A549 (cell line): ENCODE results near the gene G6PC2. TPM values are rescaled to one million over a fixed set of nuclear protein-coding genes. Genes with fewer than 3 reads are reported as not detected.

Experiments
- ATAC-seq, 2 experiments: fragments of 200-7000 bp in 1 of 2; fragments of >200 bp in 1 of 2; cut with Nextera tagmentation in 1 of 2; cut with Tn5 transposase in 1 of 2; 3 replicates each; pipeline versions ENCODE4 v1.8.0 to v1.9.1; 2018 to 2020; ENCODE audit warnings: mild to moderate bottlenecking in 1 of 2, moderate library complexity in 1 of 2
- CTCF ChIA-PET: fragments of 300-600 bp; sonication (Branson Sonifier 250); formaldehyde crosslinking; extraction: SDS; loops from one replicate; lab custom pipeline; 2021; ENCODE audit warnings: antibody characterized with exemption, inconsistent platforms; lab: Yijun Ruan, JAX
- POLR2A ChIA-PET: fragments of 350-600 bp; formaldehyde crosslinking; extraction: SDS; loops from one replicate; lab custom pipeline; 2021; ENCODE audit warnings: antibody characterized with exemption, inconsistent platforms; lab: Yijun Ruan, JAX
- DNase-seq, 2 experiments: peaks; one replicate each; pipeline versions ENCODE4 v3.0.0 to v3.0.0-alpha.2; 2011 to 2016; ENCODE audit warnings: low read depth in 1 of 2, low spot score in 1 of 2
- FAIRE-seq: peaks from 2 replicates; lab custom pipeline; 2011; peaks lifted over from hg19 to GRCh38; lab: Jason Lieb, UNC
- H3K27ac ChIP-seq, 2 experiments: fragments of >200 bp; sonication (Bioruptor Twin); formaldehyde crosslinking; 3 replicates each; pipeline ENCODE4 v1.5.1; 2016 to 2017
- H3K4me1 ChIP-seq: fragments of >200 bp; sonication (Bioruptor Twin); formaldehyde crosslinking; 3 replicates; pipeline ENCODE4 v1.6.1; 2016
- H3K4me2 ChIP-seq: fragments of >200 bp; sonication (Bioruptor Twin); formaldehyde crosslinking; 3 replicates; pipeline ENCODE4 v1.6.1; 2016
- H3K4me3 ChIP-seq: fragments of >200 bp; sonication (Bioruptor Twin); formaldehyde crosslinking; 3 replicates; pipeline ENCODE4 v1.5.1; 2016
- H3K9me3 ChIP-seq: fragments of >200 bp; sonication (Bioruptor Twin); formaldehyde crosslinking; 3 replicates; pipeline ENCODE4 v1.6.1; 2016
- BCL3 ChIP-seq: fragments of >200 bp; sonication (Bioruptor Twin); formaldehyde crosslinking; IDR thresholded peaks from 3 replicates; pipeline ENCODE4 v1.6.1; 2016
- CEBPB ChIP-seq, 2 experiments: fragments of >200 bp in 1 of 2; sonication (Bioruptor Twin) in 1 of 2; formaldehyde crosslinking in 1 of 2; IDR thresholded peaks; 2 replicates each; pipeline ENCODE4 v1.6.1; 2012 to 2016
- CHD2 ChIP-seq: fragments of 150-350 bp; IDR thresholded peaks from 2 replicates; pipeline ENCODE4 v1.6.1; 2014; ENCODE audit warnings: low read length; ENCODE audit not compliant: partially characterized antibody
- CTCF ChIP-seq: fragments of >200 bp; sonication (Bioruptor Twin); formaldehyde crosslinking; IDR thresholded peaks from 3 replicates; pipeline ENCODE4 v1.5.1; 2016
- E2F6 ChIP-seq: IDR thresholded peaks from 2 replicates; pipeline ENCODE4 v1.6.1; 2012; ENCODE audit warnings: low read depth, borderline replicate concordance
- EHF ChIP-seq: fragments of 250-450 bp; sonication (Bioruptor Pico); IDR thresholded peaks from 2 replicates; pipeline ENCODE4 v1.5.0; 2020; ENCODE audit warnings: mild to moderate bottlenecking
- EHMT2 ChIP-seq: fragments of 200-600 bp; sonication (generic); IDR thresholded peaks from 2 replicates; pipeline ENCODE4 v1.6.1; 2016; ENCODE audit warnings: antibody characterized with exemption, low read depth, mild to moderate bottlenecking, moderate library complexity
- FOSB ChIP-seq: fragments of 250-450 bp; sonication (Bioruptor Pico); IDR thresholded peaks from 2 replicates; pipeline ENCODE4 v1.5.0; 2020; ENCODE audit warnings: mild to moderate bottlenecking, moderate library complexity
- FOSL2 ChIP-seq, 2 experiments: fragments of 450-650 bp in 1 of 2; fragments of >200 bp in 1 of 2; sonication (Bioruptor Twin) in 1 of 2; formaldehyde crosslinking; IDR thresholded peaks; 2 replicates each; pipeline versions ENCODE4 v1.5.0 to v1.6.1; 2016 to 2020; ENCODE audit warnings: mild to moderate bottlenecking in 1 of 2, moderate library complexity in 1 of 2
- GATA3 ChIP-seq: IDR thresholded peaks from 2 replicates; pipeline ENCODE4 v1.6.1; 2012; ENCODE audit warnings: borderline replicate concordance
- HDAC2 ChIP-seq: fragments of 200-600 bp; sonication (generic); IDR thresholded peaks from 2 replicates; pipeline ENCODE4 v1.6.1; 2016
- HEYL ChIP-seq: fragments of 250-450 bp; sonication (Bioruptor Pico); IDR thresholded peaks from 2 replicates; pipeline ENCODE4 v1.8.0; 2021; ENCODE audit warnings: mild to moderate bottlenecking, moderate library complexity
- HOXB13 ChIP-seq: fragments of 250-450 bp; sonication (Bioruptor Pico); IDR thresholded peaks from 2 replicates; pipeline ENCODE4 v1.5.0; 2020; ENCODE audit warnings: low read depth, mild to moderate bottlenecking, moderate library complexity
- HOXB5 ChIP-seq: fragments of 250-450 bp; sonication (Bioruptor Pico); IDR thresholded peaks from 2 replicates; pipeline ENCODE4 v1.5.0; 2020; ENCODE audit warnings: mild to moderate bottlenecking, moderate library complexity
- JUN ChIP-seq, 2 experiments: fragments of >200 bp; sonication (Bioruptor Twin); formaldehyde crosslinking; IDR thresholded peaks; 2 replicates in 1 of 2; 3 replicates in 1 of 2; pipeline ENCODE4 v1.6.1; 2016 to 2017
- KDM1A ChIP-seq: fragments of 200-600 bp; sonication (generic); IDR thresholded peaks from 2 replicates; pipeline ENCODE4 v1.6.1; 2016; ENCODE audit warnings: low read depth, mild to moderate bottlenecking
- MAZ ChIP-seq: fragments of 150-350 bp; IDR thresholded peaks from 2 replicates; pipeline ENCODE4 v1.6.1; 2014; ENCODE audit warnings: antibody characterized with exemption, low read depth, low read length, borderline replicate concordance
- MYC ChIP-seq: IDR thresholded peaks from 2 replicates; pipeline ENCODE4 v1.6.1; 2012; ENCODE audit warnings: mild to moderate bottlenecking, inconsistent platforms, low read length, improper control_type of control experiment, borderline replicate concordance
- PBX3 ChIP-seq: IDR thresholded peaks from 2 replicates; pipeline ENCODE4 v1.6.1; 2012
- PHF8 ChIP-seq: fragments of 200-600 bp; sonication (generic); IDR thresholded peaks from 2 replicates; pipeline ENCODE4 v1.6.1; 2016; ENCODE audit warnings: low read depth, mild to moderate bottlenecking, antibody characterized with exemption, moderate library complexity, borderline replicate concordance
- RAD21 ChIP-seq, 2 experiments: fragments of >200 bp in 1 of 2; sonication (Bioruptor Twin) in 1 of 2; formaldehyde crosslinking in 1 of 2; IDR thresholded peaks in 1 of 2; conservative IDR thresholded peaks in 1 of 2; 2 replicates in 1 of 2; 3 replicates in 1 of 2; pipeline ENCODE4 v1.6.1; 2012 to 2018; ENCODE audit warnings: inconsistent platforms in 1 of 2
- RARB ChIP-seq: fragments of 250-450 bp; sonication (Bioruptor Pico); IDR thresholded peaks from 2 replicates; pipeline ENCODE4 v1.8.0; 2021; ENCODE audit warnings: mild to moderate bottlenecking, moderate library complexity
- RCOR1 ChIP-seq: fragments of 150-350 bp; IDR thresholded peaks from 2 replicates; pipeline ENCODE4 v1.6.1; 2014; ENCODE audit warnings: antibody characterized with exemption, low read length, low read depth
- REST ChIP-seq: fragments of 200-600 bp; sonication (generic); IDR thresholded peaks from 2 replicates; pipeline ENCODE4 v1.6.1; 2016; ENCODE audit warnings: antibody characterized with exemption, mild to moderate bottlenecking, moderate library complexity
- ZFP36 ChIP-seq: fragments of 450-650 bp; IDR thresholded peaks from 2 replicates; pipeline ENCODE4 v1.6.1; 2014; ENCODE audit warnings: borderline replicate concordance; ENCODE audit not compliant: partially characterized antibody
- WGBS: methylation state at CpG from one replicate; pipeline ENCODE4 v1.1.6; 2017; ENCODE audit errors: missing lambda C conversion rate; 5-methylcytosine and 5-hydroxymethylcytosine counted together
- polyA plus RNA-seq, 4 experiments: library from polyadenylated mRNA; depleted of rRNA in 3 of 4; stranded (reverse); fragments of >200 nt; fragmentation: RNase III in 1 of 4; extraction: RNeasy Plus Mini Kit Qiagen cat#74134 plus additional on column Dnase treatment in 1 of 4; gene quantifications; 2 replicates in 3 of 4; 3 replicates in 1 of 4; pipeline ENCODE4 v1.2.3, GENCODE V29; 2011 to 2017

G6PC2 gene
- polyA plus RNA-seq, 2 of the 4 experiments (the other 2 are of a cell fraction) = not detected

- WGBS = 87% methylated on average over 4 of the region's 4 CpGs
- CTCF ChIA-PET = interaction anchor here (1.1 to 1.9 kb wide), 2 partner anchors 18 to 567 kb away, joined by 3 to 6 read pairs; no protein-coding TSS in a partner anchor
- POLR2A ChIA-PET = no interaction called here
- Histone ChIP-seq H3K4me3 (no peak overlapping the region), H3K9me3 (peaks cover 12% of the 10 kb centered on the region; the same call in 2 of the 3 replicates), H3K4me1 (no peaks in the 10 kb centered on the region), H3K4me2 (no peak overlapping the region), H3K27ac (no peak overlapping the region)
- no peak for TF ChIP-seq ZFP36
- no peak for TF ChIP-seq PHF8
- TF ChIP-seq FOSL2 (IDR thresholded peaks at IDR 0.05) = no peak
- no peak for TF ChIP-seq FOSL2 (CRISPR knock-in tag; IDR thresholded peaks at IDR 0.05)
- no peak for TF ChIP-seq REST
- no peak for TF ChIP-seq E2F6
- no peak for TF ChIP-seq KDM1A
- no peak for TF ChIP-seq HEYL (CRISPR knock-in tag)
- TF ChIP-seq BCL3 = no peak
- TF ChIP-seq RAD21 (conservative IDR thresholded peaks at IDR 0.05 in 1 of 2, IDR thresholded peaks at IDR 0.05 in 1 of 2) = no peak
- TF ChIP-seq RCOR1 = no peak
- TF ChIP-seq HOXB13 (CRISPR knock-in tag) = no peak
- TF ChIP-seq MYC = no peak
- TF ChIP-seq RARB (CRISPR knock-in tag) = no peak
- no peak for TF ChIP-seq MAZ
- TF ChIP-seq HOXB5 (CRISPR knock-in tag) = no peak
- no peak for TF ChIP-seq HDAC2
- FAIRE-seq (no peak), ATAC-seq (no peak), DNase-seq (no peak)
Measured at GRCh38 chr2:168913495-168913894, 12.4 kb downstream of the G6PC2 start.

DNA sequence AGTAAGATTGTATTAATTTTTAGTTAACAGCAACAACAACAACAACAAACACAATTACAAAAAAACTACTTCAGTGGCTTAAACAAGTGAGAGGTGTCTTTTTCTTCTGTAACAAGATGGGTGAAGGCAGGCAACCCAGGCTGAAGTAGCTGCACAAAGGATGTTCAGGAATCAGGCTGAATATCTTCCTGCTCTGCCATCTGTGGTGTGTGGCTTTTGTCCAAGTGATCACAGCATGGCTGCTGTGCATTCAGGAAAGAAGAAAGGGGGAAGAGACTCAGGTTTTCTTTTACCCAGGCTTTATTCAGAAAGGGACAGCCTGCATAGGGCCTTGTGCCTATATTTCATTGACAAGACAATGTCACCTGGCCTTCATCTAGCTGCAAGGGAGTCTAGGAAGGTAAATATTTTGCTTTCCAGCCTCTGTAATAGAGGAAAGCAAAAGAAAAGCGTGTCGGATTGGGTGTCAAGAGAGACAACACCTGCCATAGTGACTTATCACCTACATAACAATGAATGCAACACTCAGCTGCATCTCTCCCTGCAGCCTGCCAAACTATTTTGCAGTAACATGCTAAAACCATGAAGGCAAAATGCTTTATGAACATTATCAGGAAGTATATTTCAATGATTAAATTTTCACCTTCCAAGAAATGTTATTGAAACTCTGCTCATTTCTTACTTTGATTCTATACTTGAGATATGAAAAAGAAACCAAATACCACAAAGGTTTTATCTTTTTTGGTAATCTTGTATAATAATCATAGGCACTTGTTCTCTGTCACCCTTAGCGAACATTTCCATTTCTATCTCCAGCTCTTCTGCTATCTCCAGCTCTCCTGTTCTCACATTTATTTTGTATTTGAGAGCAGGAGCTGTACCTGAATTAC lies 14.6 kb downstream of the G6PC2 start:
- H3K4me2 ChIP-seq = no peak overlapping the region
- no peaks in the 10 kb centered on the region for H3K4me1 ChIP-seq
- peaks cover 12% of the 10 kb centered on the region; the same call in 2 of the 3 replicates for H3K9me3 ChIP-seq
- ChIA-PET POLR2A (no interaction called here), CTCF (no interaction called here)
- DNase-seq (no peak), ATAC-seq (no peak), FAIRE-seq (no peak)
- no peak overlapping the region for H3K27ac ChIP-seq
- no peak overlapping the region for H3K4me3 ChIP-seq
- 57% methylated on average over 3 of the region's 3 CpGs for WGBS
- TF ChIP-seq FOSL2 (IDR thresholded peaks at IDR 0.05) (no peak), FOSL2 (CRISPR knock-in tag; IDR thresholded peaks at IDR 0.05) (no peak), EHF (no peak), CTCF (no peak), CHD2 (no peak), JUN (IDR thresholded peaks at IDR 0.05) (no peak), HDAC2 (no peak), FOSB (no peak), EHMT2 (no peak), GATA3 (no peak), CEBPB (IDR thresholded peaks at IDR 0.05) (no peak), PBX3 (no peak)
